Fibroblast of the aortic adventitia (primary cell): Measurements from ENCODE around the gene C4B. TPM values are rescaled to one million over a fixed set of nuclear protein-coding genes. Genes with fewer than 3 reads are reported as not detected.
"Not testable (repeated sequence)": the region's sequence is repeated elsewhere in the genome, so short reads cannot be mapped to it uniquely, and the experiment has no call there.

ENCODE experiments used
- DNase-seq: peaks from one replicate; pipeline ENCODE4 v3.0.0-alpha.2; 2010; ENCODE audit warnings: low read depth
- H3K4me3 ChIP-seq: 2 replicates; pipeline ENCODE4 v1.5.1; 2011; ENCODE audit warnings: low read depth, mild to moderate bottlenecking, control low read depth, low read length, moderate library complexity
- CTCF ChIP-seq: IDR thresholded peaks from 2 replicates; pipeline ENCODE4 v1.5.1; 2011; ENCODE audit warnings: mild to moderate bottlenecking, low read length, control low read depth, inconsistent platforms; ENCODE audit not compliant: insufficient read depth
- total RNA-seq: library from RNA; depleted of rRNA; stranded (reverse); fragments of >200 nt; gene quantifications from 2 replicates; pipeline ENCODE4 v1.2.3, GENCODE V29; 2012; ENCODE audit warnings: low replicate concordance

C4B gene
- total RNA-seq, 1 donor, result 4.1 TPM

- TF ChIP-seq CTCF, result no peak
- H3K4me3 ChIP-seq, result peak overlapping the region; percentile 93
- peak; percentile 31 for DNase-seq
Observed at GRCh38 chr6:31969712-31970603, 44.6 kb upstream of the C4B start.

- TF ChIP-seq CTCF, result no peak
- peak overlapping the region; percentile 93 for H3K4me3 ChIP-seq
- no peak for DNase-seq
Observed at GRCh38 chr6:31970604-31971271, 43.9 kb upstream of the C4B start.

GRCh38 chr6:31971279-31971992, 43.2 kb upstream of the C4B start:
- DNase-seq, result no peak
- no peak for TF ChIP-seq CTCF
- peak overlapping the region; percentile 93 for H3K4me3 ChIP-seq

- DNase-seq, result peak; percentile 99
Observed at GRCh38 chr6:31971993-31972708, 42.4 kb upstream of the C4B start, which contains the start of gene DXO. DXO (minus strand) TSS chr6:31972138; CDS start chr6:31971675, 463 bp downstream.

GRCh38 chr6:31972709-31973350, 41.8 kb upstream of the C4B start:
- no peak for TF ChIP-seq CTCF
- DNase-seq, result peak; percentile 59
- H3K4me3 ChIP-seq, result peak overlapping the region; percentile 93

More at GRCh38 chr6:31971993-31972708, 42.4 kb upstream of the C4B start, which contains the start of gene DXO:
- no peak for TF ChIP-seq CTCF
- H3K4me3 ChIP-seq, result peak within 1 kb of the TSS; percentile 93

GRCh38 chr6:31976065-31976464, 38.5 kb upstream of the C4B start:
- not testable (repeated sequence) for H3K4me3 ChIP-seq, DNase-seq
